Measurements from ENCODE around the gene IGF2BP3. TPM values are rescaled to one million over a fixed set of nuclear protein-coding genes. Genes with fewer than 3 reads are reported as not detected.
"Not testable (repeated sequence)": the region's sequence is repeated elsewhere in the genome, so short reads cannot be mapped to it uniquely, and the experiment has no call there.

The IGF2BP3 gene
- total and polyA plus RNA-seq, 7 experiments from 2014 or later, result 0.13 to 1.8 (median 0.80) TPM; not detected in 1

- H3K27me3 Mint-ChIP-seq; H3K4me3 ChIP-seq (ENCODE audit: low read length); H3K9me3 ChIP-seq (ENCODE audit: control insufficient read depth in 2 of 3, low read length in 3 of 3); H3K27me3 ChIP-seq (ENCODE audit: control insufficient read depth in 2 of 2, insufficient read depth in 2 of 2, low read length in 2 of 2); H3K4me1 ChIP-seq (ENCODE audit: control insufficient read depth in 2 of 2, insufficient read depth in 2 of 2, low read length in 2 of 2); DNase-seq; intact Hi-C loops (cut with micrococcal nuclease); CTCF ChIA-PET; H3K9me3 Mint-ChIP-seq; H3K27ac ChIP-seq (ENCODE audit: low read depth, low read length); ATAC-seq; H3K4me3 Mint-ChIP-seq: not testable (repeated sequence)
- Mint-ChIP-seq H3K36me3 (peaks cover 0 to 21% (median 9%) of the 10 kb centered on the region in 5 donors), H3K4me1 (peaks cover 4 to 19% (median 4%) of the 10 kb centered on the region in 7 donors), H3K27ac (peak overlapping the region in 2 of 9 donors; percentile 32 to 53)
- H3K36me3 ChIP-seq (ENCODE audit: control insufficient read depth in 2 of 3, insufficient read depth in 3 of 3, low read length in 3 of 3), result peaks cover 0 to 30% (median 0%) of the 10 kb centered on the region in 3 experiments
- POLR2A ChIA-PET, result interaction anchor here (1.5 kb wide), 1 partner anchor 12 kb away, joined by 6 read pairs; no protein-coding TSS in a partner anchor
Observed at GRCh38 chr7:23312141-23312540, 158.2 kb downstream of the IGF2BP3 start.

GRCh38 chr7:23308754-23309153, 161.5 kb downstream of the IGF2BP3 start:
- intact Hi-C loops (cut with micrococcal nuclease), result no loop called here
- peaks cover 0 to 32% (median 0%) of the 10 kb centered on the region in 3 experiments for H3K36me3 ChIP-seq (ENCODE audit: control insufficient read depth in 2 of 3, insufficient read depth in 3 of 3, low read length in 3 of 3)
- no peaks in the 10 kb centered on the region for H3K27me3 Mint-ChIP-seq
- H3K27me3 ChIP-seq (ENCODE audit: control insufficient read depth in 2 of 2, insufficient read depth in 2 of 2, low read length in 2 of 2), result no peaks in the 10 kb centered on the region
- H3K4me1 ChIP-seq (ENCODE audit: control insufficient read depth in 2 of 2, insufficient read depth in 2 of 2, low read length in 2 of 2), result no peaks in the 10 kb centered on the region
- H3K4me3 Mint-ChIP-seq, result no peak overlapping the region
- peaks cover 11 to 42% (median 18%) of the 10 kb centered on the region in 5 donors for H3K36me3 Mint-ChIP-seq
- no peaks in the 10 kb centered on the region for H3K9me3 Mint-ChIP-seq
- no peaks in the 10 kb centered on the region for H3K9me3 ChIP-seq (ENCODE audit: control insufficient read depth in 2 of 3, low read length in 3 of 3)
- ATAC-seq (no peak), DNase-seq (no peak)
- no peak overlapping the region for H3K27ac Mint-ChIP-seq
- no peak overlapping the region for H3K27ac ChIP-seq (ENCODE audit: low read depth, low read length)
- H3K4me1 Mint-ChIP-seq, result peaks cover 23 to 42% (median 34%) of the 10 kb centered on the region in 7 donors
- H3K4me3 ChIP-seq (ENCODE audit: low read length), result no peak overlapping the region
- CTCF ChIA-PET, result no interaction called here
- POLR2A ChIA-PET, result no interaction called here

- peaks cover 4 to 5% of the 10 kb centered on the region in 2 donors for H3K4me1 ChIP-seq (ENCODE audit: control insufficient read depth in 2 of 2, insufficient read depth in 2 of 2, low read length in 2 of 2)
- H3K27ac Mint-ChIP-seq, result peak overlapping the region in 7 of 9 donors; percentile 6 to 77 (median 52)
- no peaks in the 10 kb centered on the region for H3K27me3 ChIP-seq (ENCODE audit: control insufficient read depth in 2 of 2, insufficient read depth in 2 of 2, low read length in 2 of 2)
- DNase-seq (no peak), ATAC-seq (no peak)
- H3K27ac ChIP-seq (ENCODE audit: low read depth, low read length), result no peak overlapping the region
- H3K27me3 Mint-ChIP-seq, result no peaks in the 10 kb centered on the region
- H3K9me3 ChIP-seq (ENCODE audit: control insufficient read depth in 2 of 3, low read length in 3 of 3), result no peaks in the 10 kb centered on the region
- CTCF ChIA-PET, result no interaction called here
- POLR2A ChIA-PET, result no interaction called here
- no peaks in the 10 kb centered on the region for H3K9me3 Mint-ChIP-seq
- no peak overlapping the region for H3K4me3 Mint-ChIP-seq
- H3K36me3 Mint-ChIP-seq, result peaks cover 15 to 53% (median 28%) of the 10 kb centered on the region in 5 donors
- intact Hi-C loops (cut with micrococcal nuclease), result no loop called here
- H3K36me3 ChIP-seq (ENCODE audit: control insufficient read depth in 2 of 3, insufficient read depth in 3 of 3, low read length in 3 of 3), result peaks cover 0 to 44% (median 0%) of the 10 kb centered on the region in 3 experiments
- H3K4me3 ChIP-seq (ENCODE audit: low read length), result no peak overlapping the region
- H3K4me1 Mint-ChIP-seq, result peaks cover 37 to 54% (median 46%) of the 10 kb centered on the region in 7 donors
Observed at GRCh38 chr7:23306936-23307521, 163.3 kb downstream of the IGF2BP3 start.

- H3K4me3 ChIP-seq (ENCODE audit: low read length), result peak overlapping the region; percentile 96
- no peak for ATAC-seq
- Mint-ChIP-seq H3K27ac (peak overlapping the region; percentile 96 to 100 (median 98)), H3K9me3 (peaks cover 0 to 8% (median 0%) of the 10 kb centered on the region in 11 donors), H3K36me3 (peaks cover 4 to 35% (median 21%) of the 10 kb centered on the region in 5 donors), H3K27me3 (peaks cover 0 to 8% (median 0%) of the 10 kb centered on the region in 5 donors), H3K4me1 (peaks cover 41 to 62% (median 55%) of the 10 kb centered on the region in 7 donors), H3K4me3 (peak overlapping the region; percentile 90 to 97 (median 94))
- CTCF ChIA-PET, result interaction anchor here (0.8 to 2.7 kb wide), 2 partner anchors 16 to 27 kb away, joined by 3 to 13 read pairs; no protein-coding TSS in a partner anchor
- no peaks in the 10 kb centered on the region for H3K27me3 ChIP-seq (ENCODE audit: control insufficient read depth in 2 of 2, insufficient read depth in 2 of 2, low read length in 2 of 2)
- peaks cover 0 to 19% (median 0%) of the 10 kb centered on the region in 3 experiments for H3K36me3 ChIP-seq (ENCODE audit: control insufficient read depth in 2 of 3, insufficient read depth in 3 of 3, low read length in 3 of 3)
- H3K4me1 ChIP-seq (ENCODE audit: control insufficient read depth in 2 of 2, insufficient read depth in 2 of 2, low read length in 2 of 2), result peaks cover 14 to 23% of the 10 kb centered on the region in 2 donors
- H3K27ac ChIP-seq (ENCODE audit: low read depth, low read length), result peak overlapping the region; percentile 92
- POLR2A ChIA-PET, result interaction anchor here (0.7 to 2.6 kb wide), 11 partner anchors 9 to 245 kb away, joined by 3 to 21 read pairs (median 8); partner anchors contain the start of gene KLHL7
- DNase-seq, result peak in 1 of 9 donors; percentile 6
- no peaks in the 10 kb centered on the region for H3K9me3 ChIP-seq (ENCODE audit: control insufficient read depth in 2 of 3, low read length in 3 of 3)
- intact Hi-C loops (cut with micrococcal nuclease), result loop anchor here (1.0 to 10.0 kb wide), 23 partner anchors 11 to 1882 kb away; partner anchors contain the start of genes KLHL7 (in 2 of the 2), TOMM7 (in 2 of the 2), CCDC126 (in 1 of the 2) and CYCS (in 1 of the 2)
Observed at GRCh38 chr7:23299770-23300300, 170.5 kb downstream of the IGF2BP3 start.

GRCh38 chr7:23298885-23299769, 171.2 kb downstream of the IGF2BP3 start, which contains the start of gene MALSU1:
Gene MALSU1 (plus strand): TSS chr7:23299339. CDS start chr7:23299353, 14 bp downstream.
- no peaks in the 10 kb centered on the region for H3K9me3 ChIP-seq (ENCODE audit: control insufficient read depth in 2 of 3, low read length in 3 of 3)
- ChIA-PET POLR2A (interaction anchor here (0.6 to 2.6 kb wide), 17 partner anchors 9 to 246 kb away, joined by 3 to 21 read pairs (median 5); partner anchors contain the start of gene KLHL7), CTCF (interaction anchor here (0.6 to 1.1 kb wide), 2 partner anchors 22 to 238 kb away, joined by 3 to 4 read pairs; no protein-coding TSS in a partner anchor)
- peak within 1 kb of the TSS; percentile 96 to 100 (median 98) for H3K27ac Mint-ChIP-seq
- intact Hi-C loops (cut with micrococcal nuclease), result loop anchor here (1.0 to 10.0 kb wide), 23 partner anchors 10 to 1883 kb away; partner anchors contain the start of genes KLHL7 (in 2 of the 2), TOMM7 (in 2 of the 2), CCDC126 (in 1 of the 2) and CYCS (in 1 of the 2)
- H3K27me3 Mint-ChIP-seq, result peaks cover 0 to 10% (median 0%) of the 10 kb centered on the region in 5 donors
- peaks cover 4 to 28% (median 14%) of the 10 kb centered on the region in 5 donors for H3K36me3 Mint-ChIP-seq
- ATAC-seq (peak; percentile 100), DNase-seq (peak; percentile 90 to 96 (median 94))
- peaks cover 14 to 23% of the 10 kb centered on the region in 2 donors for H3K4me1 ChIP-seq (ENCODE audit: control insufficient read depth in 2 of 2, insufficient read depth in 2 of 2, low read length in 2 of 2)
- H3K27me3 ChIP-seq (ENCODE audit: control insufficient read depth in 2 of 2, insufficient read depth in 2 of 2, low read length in 2 of 2), result no peaks in the 10 kb centered on the region
- peak within 1 kb of the TSS; percentile 96 for H3K4me3 ChIP-seq (ENCODE audit: low read length)
- H3K9me3 Mint-ChIP-seq, result peaks cover 0 to 8% (median 0%) of the 10 kb centered on the region in 11 donors
- H3K36me3 ChIP-seq (ENCODE audit: control insufficient read depth in 2 of 3, insufficient read depth in 3 of 3, low read length in 3 of 3), result peaks cover 0 to 19% (median 0%) of the 10 kb centered on the region in 3 experiments
- peak within 1 kb of the TSS; percentile 92 for H3K27ac ChIP-seq (ENCODE audit: low read depth, low read length)
- peak within 1 kb of the TSS; percentile 90 to 97 (median 94) for H3K4me3 Mint-ChIP-seq
- H3K4me1 Mint-ChIP-seq, result peaks cover 34 to 55% (median 48%) of the 10 kb centered on the region in 7 donors
